Mesendoderm (in vitro differentiated cells): ENCODE results near the gene MRPL16.
"Not testable (repeated sequence)": the region's sequence is repeated elsewhere in the genome, so short reads cannot be mapped to it uniquely, and the experiment has no call there.

Experiments used
- DNase-seq: peaks from one replicate; pipeline ENCODE4 v3.0.0; 2013
- H2AK5ac ChIP-seq: 2 replicates; pipeline ENCODE4 v1.6.1; 2013; ENCODE audit warnings: low read length, inconsistent platforms
- H2BK120ac ChIP-seq: 2 replicates; pipeline ENCODE4 v1.6.1; 2013; ENCODE audit warnings: low read depth, mild to moderate bottlenecking, low read length, moderate library complexity, mixed read lengths
- H2BK15ac ChIP-seq: replicated peaks from 2 replicates; pipeline ENCODE4 v1.6.1; 2013; ENCODE audit warnings: low read depth, mild to moderate bottlenecking, moderate library complexity
- H2BK5ac ChIP-seq: 2 replicates; pipeline ENCODE4 v1.6.1; 2013; ENCODE audit warnings: low read length, inconsistent platforms
- H3K18ac ChIP-seq: 2 replicates; pipeline ENCODE4 v1.6.1; 2013; ENCODE audit warnings: mild to moderate bottlenecking, low read length, mixed read lengths
- H3K23ac ChIP-seq: one replicate; pipeline ENCODE4 v1.6.1; 2013; ENCODE audit warnings: low read length
- H3K27ac ChIP-seq: 2 replicates; pipeline ENCODE4 v1.5.1; 2013; ENCODE audit warnings: low read depth, mild to moderate bottlenecking, inconsistent platforms, low read length, moderate library complexity
- H3K27me3 ChIP-seq: 2 replicates; pipeline ENCODE4 v1.6.1; 2013; ENCODE audit warnings: low read length, control low read depth, mild to moderate bottlenecking, inconsistent platforms; ENCODE audit not compliant: insufficient read depth, poor library complexity
- H3K36me3 ChIP-seq: 2 replicates; pipeline ENCODE4 v1.6.1; 2013; ENCODE audit warnings: low read length, inconsistent platforms; ENCODE audit not compliant: control insufficient read depth, insufficient read depth
- H3K4ac ChIP-seq: one replicate; pipeline ENCODE4 v1.6.1; 2013; ENCODE audit warnings: low read depth, mild to moderate bottlenecking, low read length, moderate library complexity
- H3K4me1 ChIP-seq: 2 replicates; pipeline ENCODE4 v1.6.1; 2013; ENCODE audit warnings: low read depth, low read length, inconsistent platforms; ENCODE audit not compliant: control insufficient read depth
- H3K4me2 ChIP-seq: 2 replicates; pipeline ENCODE4 v1.6.1; 2013; ENCODE audit warnings: low read length
- H3K4me3 ChIP-seq: 2 replicates; pipeline ENCODE4 v1.5.1; 2013; ENCODE audit warnings: mild to moderate bottlenecking, low read length
- H3K56ac ChIP-seq: one replicate; pipeline ENCODE4 v1.6.1; 2013; ENCODE audit warnings: low read length
- H3K79me1 ChIP-seq: 2 replicates; pipeline ENCODE4 v1.6.1; 2013; ENCODE audit warnings: low read length, inconsistent platforms
- H3K79me2 ChIP-seq: 2 replicates; pipeline ENCODE4 v1.6.1; 2013; ENCODE audit warnings: mild to moderate bottlenecking, low read length; ENCODE audit not compliant: control insufficient read depth, insufficient read depth
- H3K9ac ChIP-seq: 2 replicates; pipeline ENCODE4 v1.6.1; 2013; ENCODE audit warnings: low read length, inconsistent platforms
- H4K5ac ChIP-seq: one replicate; pipeline ENCODE4 v1.6.1; 2013; ENCODE audit warnings: low read length
- H4K8ac ChIP-seq: one replicate; pipeline ENCODE4 v1.6.1; 2013; ENCODE audit warnings: low read depth, mild to moderate bottlenecking, control low read depth, low read length, moderate library complexity
- WGBS: extraction: QIAGEN DNeasy Blood & Tissue Kit; methylation state at CpG from one replicate; pipeline ENCODE4 v1.1.7; 2013; ENCODE audit warnings: low lambda C conversion rate, missing lambda C conversion rate; ENCODE audit not compliant: insufficient coverage; ENCODE audit errors: extremely low coverage; 5-methylcytosine and 5-hydroxymethylcytosine counted together

MRPL16 gene

GRCh38 chr11:59787255-59787588 is 23.4 kb downstream of the MRPL16 start:
- no peak overlapping the region for H3K56ac ChIP-seq
- H4K5ac ChIP-seq = no peak overlapping the region
- no peak overlapping the region for H3K18ac ChIP-seq
- H3K23ac ChIP-seq = no peak overlapping the region
- peaks cover 2% of the 10 kb centered on the region for H3K79me1 ChIP-seq
- H4K8ac ChIP-seq = no peak overlapping the region
- no peak overlapping the region for H2BK15ac ChIP-seq
- H3K27me3 ChIP-seq = no peaks in the 10 kb centered on the region
- no peaks in the 10 kb centered on the region for H3K79me2 ChIP-seq
- WGBS = no CpG with 5 or more reads among the region's 4 CpGs
- no peak overlapping the region for H3K4me3 ChIP-seq
- H3K4ac ChIP-seq = no peak overlapping the region
- no peak for DNase-seq
- no peak overlapping the region for H3K9ac ChIP-seq
- H3K27ac ChIP-seq = no peak overlapping the region
- H3K4me2 ChIP-seq = no peak overlapping the region
- no peak overlapping the region for H2BK5ac ChIP-seq
- H3K4me1 ChIP-seq = no peaks in the 10 kb centered on the region
- no peak overlapping the region for H2AK5ac ChIP-seq
- H3K36me3 ChIP-seq = no peaks in the 10 kb centered on the region
- H2BK120ac ChIP-seq = no peak overlapping the region

GRCh38 chr11:59785818-59786217 is 24.8 kb downstream of the MRPL16 start:
- Histone ChIP-seq H3K36me3 (no peaks in the 10 kb centered on the region), H3K4ac (no peak overlapping the region), H3K4me3 (no peak overlapping the region), H3K4me2 (no peak overlapping the region), H2BK120ac (no peak overlapping the region), H4K5ac (no peak overlapping the region), H3K23ac (no peak overlapping the region), H3K27ac (no peak overlapping the region), H2BK5ac (no peak overlapping the region), H3K79me2 (no peaks in the 10 kb centered on the region), H3K79me1 (peaks cover 2% of the 10 kb centered on the region), H2BK15ac (no peak overlapping the region), H3K9ac (no peak overlapping the region), H3K27me3 (no peaks in the 10 kb centered on the region), H4K8ac (no peak overlapping the region), H2AK5ac (no peak overlapping the region), H3K18ac (no peak overlapping the region), H3K4me1 (no peaks in the 10 kb centered on the region), H3K56ac (no peak overlapping the region)
- DNase-seq = no peak
- no CpG with 5 or more reads among the region's 4 CpGs for WGBS

- H4K5ac ChIP-seq, H2BK15ac ChIP-seq, H3K27ac ChIP-seq, H3K56ac ChIP-seq, H3K4me2 ChIP-seq, H2AK5ac ChIP-seq, H3K23ac ChIP-seq, H3K4me1 ChIP-seq, H2BK120ac ChIP-seq, H3K79me1 ChIP-seq, H4K8ac ChIP-seq, DNase-seq, H3K27me3 ChIP-seq, H3K4ac ChIP-seq, H3K9ac ChIP-seq, H3K36me3 ChIP-seq, H2BK5ac ChIP-seq, H3K18ac ChIP-seq, H3K4me3 ChIP-seq, H3K79me2 ChIP-seq: not testable (repeated sequence)
- no CpG with 5 or more reads among the region's 5 CpGs for WGBS
Observed at GRCh38 chr11:59784441-59784840, 26.1 kb downstream of the MRPL16 start.

- no peak for DNase-seq
- Histone ChIP-seq H2BK5ac (no peak overlapping the region), H3K27me3 (no peaks in the 10 kb centered on the region), H3K36me3 (no peaks in the 10 kb centered on the region), H3K23ac (no peak overlapping the region), H3K27ac (no peak overlapping the region), H4K8ac (no peak overlapping the region), H2BK15ac (no peak overlapping the region), H3K79me2 (no peaks in the 10 kb centered on the region), H2AK5ac (no peak overlapping the region), H3K4me3 (no peak overlapping the region), H3K56ac (no peak overlapping the region), H2BK120ac (no peak overlapping the region), H3K18ac (no peak overlapping the region), H3K4me2 (no peak overlapping the region), H3K9ac (no peak overlapping the region), H3K4me1 (no peaks in the 10 kb centered on the region), H4K5ac (no peak overlapping the region), H3K79me1 (peaks cover 6% of the 10 kb centered on the region), H3K4ac (no peak overlapping the region)
- WGBS = no CpG with 5 or more reads among the region's 4 CpGs
Observed at GRCh38 chr11:59783632-59784090, 26.9 kb downstream of the MRPL16 start.

GRCh38 chr11:59782080-59782479 is 28.5 kb downstream of the MRPL16 start:
- no peak overlapping the region for H3K56ac ChIP-seq
- no CpG with 5 or more reads among the region's 2 CpGs for WGBS
- H3K9ac ChIP-seq = no peak overlapping the region
- no peak overlapping the region for H3K4me3 ChIP-seq
- no peak overlapping the region for H4K8ac ChIP-seq
- H3K23ac ChIP-seq = no peak overlapping the region
- H2BK120ac ChIP-seq = no peak overlapping the region
- H3K4me2 ChIP-seq = no peak overlapping the region
- no peak overlapping the region for H3K27ac ChIP-seq
- H3K36me3 ChIP-seq = no peaks in the 10 kb centered on the region
- H2AK5ac ChIP-seq = no peak overlapping the region
- DNase-seq = no peak
- H2BK15ac ChIP-seq = no peak overlapping the region
- H4K5ac ChIP-seq = no peak overlapping the region
- no peak overlapping the region for H2BK5ac ChIP-seq
- no peaks in the 10 kb centered on the region for H3K27me3 ChIP-seq
- H3K18ac ChIP-seq = no peak overlapping the region
- H3K4me1 ChIP-seq = peaks cover 2% of the 10 kb centered on the region
- H3K79me1 ChIP-seq = peaks cover 9% of the 10 kb centered on the region
- no peak overlapping the region for H3K4ac ChIP-seq
- H3K79me2 ChIP-seq = no peaks in the 10 kb centered on the region

GRCh38 chr11:59779487-59779886 is 31.1 kb downstream of the MRPL16 start:
- peaks cover 7% of the 10 kb centered on the region for H3K79me1 ChIP-seq
- no peak overlapping the region for H3K4me2 ChIP-seq
- H2BK15ac ChIP-seq = no peak overlapping the region
- H4K5ac ChIP-seq = no peak overlapping the region
- no CpG with 5 or more reads among the region's 1 CpG for WGBS
- peaks cover 2% of the 10 kb centered on the region for H3K4me1 ChIP-seq
- H3K36me3 ChIP-seq = no peaks in the 10 kb centered on the region
- no peak overlapping the region for H3K4ac ChIP-seq
- H4K8ac ChIP-seq = no peak overlapping the region
- no peaks in the 10 kb centered on the region for H3K27me3 ChIP-seq
- no peak overlapping the region for H3K18ac ChIP-seq
- no peak overlapping the region for H2AK5ac ChIP-seq
- H3K9ac ChIP-seq = no peak overlapping the region
- DNase-seq = no peak
- no peak overlapping the region for H2BK5ac ChIP-seq
- no peak overlapping the region for H3K4me3 ChIP-seq
- no peak overlapping the region for H3K23ac ChIP-seq
- H3K79me2 ChIP-seq = no peaks in the 10 kb centered on the region
- no peak overlapping the region for H3K56ac ChIP-seq
- H2BK120ac ChIP-seq = no peak overlapping the region
- no peak overlapping the region for H3K27ac ChIP-seq
